H9 (cell line): ENCODE results near the gene CDH13. TPM values are rescaled to one million over a fixed set of nuclear protein-coding genes. Genes with fewer than 3 reads are reported as not detected.

ENCODE experiments used
- DNase-seq: peaks from one replicate; pipeline ENCODE4 v3.0.0-alpha.2; 2017
- H2AFZ ChIP-seq: one replicate; pipeline ENCODE4 v1.6.1; 2013; ENCODE audit warnings: mild to moderate bottlenecking, low read length, control low read depth, moderate library complexity
- H2AK5ac ChIP-seq: 2 replicates; pipeline ENCODE4 v1.6.1; 2013; ENCODE audit warnings: low read length, control low read depth, mixed read lengths; ENCODE audit not compliant: insufficient read length
- H2BK120ac ChIP-seq: one replicate; pipeline ENCODE4 v1.6.1; 2013; ENCODE audit warnings: low read depth, mild to moderate bottlenecking, low read length, control low read depth, inconsistent platforms; ENCODE audit not compliant: poor library complexity, severe bottlenecking
- H2BK12ac ChIP-seq: 2 replicates; pipeline ENCODE4 v1.6.1; 2013; ENCODE audit warnings: low read length, control low read depth, mixed read lengths, low read depth; ENCODE audit not compliant: insufficient read length
- H2BK15ac ChIP-seq: 2 replicates; pipeline ENCODE4 v1.6.1; 2013; ENCODE audit warnings: low read depth, low read length, control low read depth
- H2BK20ac ChIP-seq: one replicate; pipeline ENCODE4 v1.6.1; 2013; ENCODE audit warnings: low read depth, mild to moderate bottlenecking, low read length, control low read depth, inconsistent platforms; ENCODE audit not compliant: poor library complexity, severe bottlenecking
- H2BK5ac ChIP-seq: 2 replicates; pipeline ENCODE4 v1.6.1; 2013; ENCODE audit warnings: low read length, control low read depth, mixed read lengths; ENCODE audit not compliant: insufficient read length
- H3K14ac ChIP-seq: 2 replicates; pipeline ENCODE4 v1.6.1; 2013; ENCODE audit warnings: low read length, control low read depth; ENCODE audit not compliant: insufficient read depth
- H3K18ac ChIP-seq: 2 replicates; pipeline ENCODE4 v1.6.1; 2013; ENCODE audit warnings: low read depth, mild to moderate bottlenecking, mixed read lengths, low read length, control low read depth; ENCODE audit not compliant: insufficient read length
- H3K23ac ChIP-seq: 2 replicates; pipeline ENCODE4 v1.6.1; 2013; ENCODE audit warnings: low read length, control low read depth, mixed read lengths, low read depth; ENCODE audit not compliant: insufficient read length
- H3K23me2 ChIP-seq: 2 replicates; pipeline ENCODE4 v1.6.1; 2013; ENCODE audit warnings: low read depth, mild to moderate bottlenecking, mixed read lengths, low read length, control low read depth; ENCODE audit not compliant: insufficient read length, poor library complexity, severe bottlenecking
- H3K27ac ChIP-seq: 2 replicates; pipeline ENCODE4 v1.5.1; 2013; ENCODE audit warnings: low read length, control low read depth, mixed read lengths, low read depth; ENCODE audit not compliant: insufficient read length
- H3K27me3 ChIP-seq: 2 replicates; pipeline ENCODE4 v1.6.1; 2013; ENCODE audit warnings: low read length, control low read depth, inconsistent platforms; ENCODE audit not compliant: insufficient read depth
- H3K4ac ChIP-seq: 2 replicates; pipeline ENCODE4 v1.6.1; 2013; ENCODE audit warnings: low read depth, mild to moderate bottlenecking, control low read depth, inconsistent platforms, low read length, moderate library complexity
- H3K4me1 ChIP-seq: 2 replicates; pipeline ENCODE4 v1.6.1; 2013; ENCODE audit warnings: low read length, control low read depth, inconsistent platforms; ENCODE audit not compliant: insufficient read depth
- H3K4me2 ChIP-seq: 2 replicates; pipeline ENCODE4 v1.6.1; 2013; ENCODE audit warnings: low read length, control low read depth, mixed read lengths; ENCODE audit not compliant: insufficient read length, insufficient read depth
- H3K56ac ChIP-seq: 2 replicates; pipeline ENCODE4 v1.6.1; 2013; ENCODE audit warnings: low read depth, mild to moderate bottlenecking, mixed read lengths, low read length, control low read depth; ENCODE audit not compliant: insufficient read length
- H3K79me1 ChIP-seq: 2 replicates; pipeline ENCODE4 v1.6.1; 2013; ENCODE audit warnings: low read depth, mild to moderate bottlenecking, moderate library complexity, low read length, control low read depth, inconsistent platforms; ENCODE audit not compliant: insufficient read depth, poor library complexity, severe bottlenecking
- H3K79me2 ChIP-seq: 2 replicates; pipeline ENCODE4 v1.6.1; 2013; ENCODE audit warnings: low read length, control low read depth, inconsistent platforms; ENCODE audit not compliant: insufficient read depth
- H3K9ac ChIP-seq: 2 replicates; pipeline ENCODE4 v1.6.1; 2013; ENCODE audit warnings: low read length, control low read depth, mixed read lengths; ENCODE audit not compliant: insufficient read length; ENCODE audit errors: extremely low read depth
- H3K9me3 ChIP-seq: one replicate; pipeline ENCODE4 v1.6.1; 2013; ENCODE audit warnings: low read depth, low read length, inconsistent platforms; ENCODE audit not compliant: control insufficient read depth
- H3T11ph ChIP-seq: one replicate; pipeline ENCODE4 v1.6.1; 2013; ENCODE audit warnings: mild to moderate bottlenecking, low read length, control low read depth, inconsistent platforms
- H4K20me1 ChIP-seq: one replicate; pipeline ENCODE4 v1.6.1; 2013; ENCODE audit not compliant: control insufficient read depth, insufficient read length, insufficient read depth
- H4K5ac ChIP-seq: 2 replicates; pipeline ENCODE4 v1.6.1; 2013; ENCODE audit warnings: low read depth, mild to moderate bottlenecking, mixed read lengths, low read length, control low read depth; ENCODE audit not compliant: insufficient read length
- H4K8ac ChIP-seq: replicated peaks from 2 replicates; pipeline ENCODE4 v1.6.1; 2013; ENCODE audit warnings: low read length, control low read depth, mixed read lengths, low read depth; ENCODE audit not compliant: insufficient read length
- H4K91ac ChIP-seq: 2 replicates; pipeline ENCODE4 v1.6.1; 2013; ENCODE audit warnings: low read depth, mild to moderate bottlenecking, moderate library complexity, mixed read lengths, low read length, control low read depth; ENCODE audit not compliant: insufficient read length
- H3K27ac Mint-ChIP-seq, 3 experiments: 2 replicates in 2 of 3; 3 replicates in 1 of 3; pipeline ENCODE4 v1.8.0; 2020 to 2021; ENCODE audit warnings: mixed read lengths in 3 of 3, mild to moderate bottlenecking in 1 of 3, moderate library complexity in 1 of 3
- H3K27me3 Mint-ChIP-seq: 2 replicates; pipeline ENCODE4 v1.8.0; 2021; ENCODE audit warnings: low read depth, mild to moderate bottlenecking, moderate library complexity, mixed read lengths
- H3K36me3 Mint-ChIP-seq, 3 experiments: 2 replicates in 2 of 3; 3 replicates in 1 of 3; pipeline ENCODE4 v1.8.0; 2020 to 2021; ENCODE audit warnings: low read depth in 3 of 3, mixed read lengths in 3 of 3; ENCODE audit not compliant: insufficient read depth in 1 of 3
- H3K4me1 Mint-ChIP-seq, 2 experiments: 2 replicates each; pipeline ENCODE4 v1.8.0; 2020; ENCODE audit warnings: mixed read lengths in 2 of 2
- H3K4me3 Mint-ChIP-seq, 2 experiments: 2 replicates in 1 of 2; 3 replicates in 1 of 2; pipeline ENCODE4 v1.8.0; 2020 to 2021; ENCODE audit warnings: mild to moderate bottlenecking in 2 of 2, mixed read lengths in 2 of 2, moderate library complexity in 1 of 2
- H3K9me3 Mint-ChIP-seq, 2 experiments: 2 replicates in 1 of 2; 3 replicates in 1 of 2; pipeline ENCODE4 v1.8.0; 2020; ENCODE audit warnings: mild to moderate bottlenecking in 2 of 2, mixed read lengths in 2 of 2, moderate library complexity in 1 of 2
- CTCF ChIP-seq: fragments of 200-600 bp; sonication (generic); conservative IDR thresholded peaks from 3 replicates; pipeline ENCODE4 v1.8.0; 2021; ENCODE audit warnings: antibody characterized with exemption, mild to moderate bottlenecking
- WGBS: extraction: QIAGEN DNeasy Blood & Tissue Kit; methylation state at CpG from one replicate; pipeline ENCODE4 v1.1.7; 2013; ENCODE audit warnings: missing lambda C conversion rate, low lambda C conversion rate, mixed read lengths; ENCODE audit not compliant: insufficient read length; ENCODE audit errors: extremely low coverage; 5-methylcytosine and 5-hydroxymethylcytosine counted together
- total RNA-seq: library from RNA; stranded (reverse); gene quantifications from 2 replicates; pipeline ENCODE4 v1.2.1, GENCODE V29; 2021

CDH13 gene
- total RNA-seq, 1 experiment from 2014 or later, result 1.5 TPM

- Mint-ChIP-seq H3K4me1 (no peaks in the 10 kb centered on the region), H3K36me3 (no peaks in the 10 kb centered on the region), H3K4me3 (no peak overlapping the region), H3K27ac (no peak overlapping the region), H3K9me3 (no peaks in the 10 kb centered on the region), H3K27me3 (peaks cover 2% of the 10 kb centered on the region)
- Histone ChIP-seq H3K14ac (no peak overlapping the region), H2BK12ac (no peak overlapping the region), H2BK5ac (no peak overlapping the region), H3K79me1 (no peaks in the 10 kb centered on the region), H2BK15ac (no peak overlapping the region), H4K20me1 (no peaks in the 10 kb centered on the region), H3T11ph (no peak overlapping the region), H3K23me2 (no peaks in the 10 kb centered on the region), H2AK5ac (no peak overlapping the region), H4K91ac (no peak overlapping the region), H3K9ac (no peak overlapping the region), H2BK20ac (no peak overlapping the region), H3K18ac (no peak overlapping the region), H3K27me3 (no peaks in the 10 kb centered on the region), H3K4me1 (no peaks in the 10 kb centered on the region), H2AFZ (no peak overlapping the region), H3K9me3 (no peaks in the 10 kb centered on the region), H3K79me2 (no peaks in the 10 kb centered on the region), H3K23ac (no peak overlapping the region), H4K5ac (no peak overlapping the region), H3K27ac (no peak overlapping the region), H4K8ac (no peak overlapping the region), H2BK120ac (no peak overlapping the region), H3K56ac (no peak overlapping the region), H3K4me2 (no peak overlapping the region), H3K4ac (no peak overlapping the region)
- TF ChIP-seq CTCF, result no peak
- WGBS, result no CpG with 5 or more reads among the region's 8 CpGs
- no peak for DNase-seq
These were observed 327.6 kb downstream of the CDH13 start for GRCh38 chr16:82954224-82954929.
